IMR-90 (cell line): ENCODE results near the gene SH2D6. TPM values are rescaled to one million over a fixed set of nuclear protein-coding genes. Genes with fewer than 3 reads are reported as not detected.
"Not testable (repeated sequence)": the region's sequence is repeated elsewhere in the genome, so short reads cannot be mapped to it uniquely, and the experiment has no call there.

ENCODE experiments used
- ATAC-seq: fragments of 200-7000 bp; cut with Tn5 transposase; 2 replicates; pipeline ENCODE4 v1.9.1; 2020; ENCODE audit warnings: low read depth, mild to moderate bottlenecking, moderate library complexity
- BruUV-seq: library from RNA; stranded (reverse); fragments of 400-500 nt; replicated peaks from 2 replicates; lab custom pipeline; 2021; lab: Mats Ljungman, UMichigan
- CTCF ChIA-PET: fragments of 300-600 bp; formaldehyde crosslinking; extraction: SDS; loops from one replicate; lab custom pipeline; 2021; ENCODE audit warnings: antibody characterized with exemption; lab: Yijun Ruan, JAX
- POLR2A ChIA-PET: fragments of 300-600 bp; sonication (Branson Sonifier 250); formaldehyde crosslinking; loops from one replicate; lab custom pipeline; 2022; ENCODE audit warnings: antibody characterized with exemption; ENCODE audit not compliant: unreplicated experiment; lab: Charles Lee
- DNase-seq: peaks from one replicate; pipeline ENCODE4 v3.0.0; 2013
- H2AFZ ChIP-seq: replicated peaks from 2 replicates; pipeline ENCODE3; 2013; ENCODE audit warnings: low read length, mild to moderate bottlenecking; ENCODE audit not compliant: poor library complexity
- H2AK5ac ChIP-seq: 2 replicates; pipeline ENCODE4 v1.6.1; 2013; ENCODE audit warnings: low read depth, low read length, inconsistent platforms
- H2AK9ac ChIP-seq: replicated peaks from 2 replicates; pipeline ENCODE3; 2013; ENCODE audit warnings: mild to moderate bottlenecking, low read depth, low read length, moderate library complexity; ENCODE audit not compliant: poor library complexity
- H2BK120ac ChIP-seq: 2 replicates; pipeline ENCODE4 v1.6.1; 2013; ENCODE audit warnings: low read depth, low read length, inconsistent platforms
- H2BK15ac ChIP-seq: 3 replicates; pipeline ENCODE4 v1.6.1; 2013; ENCODE audit warnings: low read depth, low read length, inconsistent platforms
- H2BK20ac ChIP-seq: 2 replicates; pipeline ENCODE4 v1.6.1; 2013; ENCODE audit warnings: low read depth, mild to moderate bottlenecking, inconsistent platforms, low read length, moderate library complexity
- H2BK5ac ChIP-seq: 2 replicates; pipeline ENCODE4 v1.6.1; 2013; ENCODE audit warnings: mild to moderate bottlenecking, low read depth, low read length, inconsistent platforms; ENCODE audit not compliant: poor library complexity, severe bottlenecking
- H3K14ac ChIP-seq: replicated peaks from 2 replicates; pipeline ENCODE4 v1.6.1; 2013; ENCODE audit warnings: low read depth, low read length, inconsistent platforms
- H3K18ac ChIP-seq: 2 replicates; pipeline ENCODE4 v1.6.1; 2013; ENCODE audit warnings: low read depth, low read length, control low read depth
- H3K23ac ChIP-seq: 2 replicates; pipeline ENCODE4 v1.6.1; 2013; ENCODE audit warnings: low read depth, low read length, inconsistent platforms
- H3K27ac ChIP-seq: 2 replicates; pipeline ENCODE4 v1.5.1; 2013; ENCODE audit warnings: mild to moderate bottlenecking, control low read depth, low read length; ENCODE audit not compliant: insufficient read depth
- H3K27me3 ChIP-seq: 2 replicates; pipeline ENCODE4 v1.6.1; 2013; ENCODE audit warnings: low read length; ENCODE audit not compliant: control insufficient read depth, insufficient read depth
- H3K36me3 ChIP-seq: 2 replicates; pipeline ENCODE4 v1.6.1; 2013; ENCODE audit warnings: low read length, mixed read lengths; ENCODE audit not compliant: control insufficient read depth, insufficient read depth
- H3K4ac ChIP-seq: 2 replicates; pipeline ENCODE4 v1.6.1; 2013; ENCODE audit warnings: low read depth, low read length, inconsistent platforms
- H3K4me1 ChIP-seq: 2 replicates; pipeline ENCODE4 v1.6.1; 2013; ENCODE audit warnings: low read length, mixed read lengths; ENCODE audit not compliant: control insufficient read depth, insufficient read depth
- H3K4me2 ChIP-seq: 2 replicates; pipeline ENCODE4 v1.6.1; 2013; ENCODE audit warnings: low read depth, mild to moderate bottlenecking, control low read depth, low read length, moderate library complexity
- H3K4me3 ChIP-seq: 2 replicates; pipeline ENCODE4 v1.5.1; 2013; ENCODE audit warnings: low read depth, mild to moderate bottlenecking, control low read depth, low read length, moderate library complexity; ENCODE audit not compliant: insufficient read depth
- H3K56ac ChIP-seq: 2 replicates; pipeline ENCODE4 v1.6.1; 2013; ENCODE audit warnings: low read length, inconsistent platforms; ENCODE audit not compliant: insufficient read depth; ENCODE audit errors: extremely low read depth
- H3K79me1 ChIP-seq, 2 experiments: 2 replicates each; pipeline ENCODE4 v1.6.1; 2013; ENCODE audit warnings: low read length in 2 of 2, inconsistent platforms in 1 of 2, low read depth in 1 of 2
- H3K9ac ChIP-seq: 2 replicates; pipeline ENCODE4 v1.6.1; 2013; ENCODE audit warnings: low read depth, low read length, control low read depth
- H3K9me1 ChIP-seq: 2 replicates; pipeline ENCODE4 v1.6.1; 2013; ENCODE audit warnings: low read length, inconsistent platforms; ENCODE audit not compliant: insufficient read depth
- H3K9me3 ChIP-seq: 2 replicates; pipeline ENCODE4 v1.6.1; 2013; ENCODE audit warnings: low read length; ENCODE audit not compliant: control insufficient read depth, insufficient read depth
- H4K20me1 ChIP-seq: 2 replicates; pipeline ENCODE4 v1.6.1; 2013; ENCODE audit warnings: low read length, inconsistent platforms; ENCODE audit not compliant: insufficient read depth
- H4K5ac ChIP-seq: 2 replicates; pipeline ENCODE4 v1.6.1; 2013; ENCODE audit warnings: mild to moderate bottlenecking, low read depth, low read length, control low read depth
- H4K8ac ChIP-seq, 2 experiments: 2 replicates each; pipeline ENCODE4 v1.6.1; 2013; ENCODE audit warnings: low read depth in 2 of 2, low read length in 2 of 2, control low read depth in 1 of 2, inconsistent platforms in 1 of 2
- H4K91ac ChIP-seq: 2 replicates; pipeline ENCODE4 v1.6.1; 2013; ENCODE audit warnings: low read depth, low read length, inconsistent platforms; ENCODE audit not compliant: insufficient read depth
- BHLHE40 ChIP-seq: fragments of 150-350 bp; IDR thresholded peaks from 2 replicates; pipeline ENCODE4 v1.6.1; 2016; ENCODE audit warnings: mild to moderate bottlenecking, low read depth, low read length
- MAFK ChIP-seq: IDR thresholded peaks from 2 replicates; pipeline ENCODE4 v1.6.1; 2012; ENCODE audit warnings: low read depth, low read length, improper control_type of control experiment
- MXI1 ChIP-seq: IDR thresholded peaks from 2 replicates; pipeline ENCODE4 v1.6.1; 2012; ENCODE audit warnings: low read depth, mild to moderate bottlenecking, low read length, moderate library complexity, borderline replicate concordance
- NFE2L2 ChIP-seq: fragments of 150-350 bp; IDR thresholded peaks from 2 replicates; pipeline ENCODE4 v1.6.1; 2016; ENCODE audit warnings: low read depth, mild to moderate bottlenecking, low read length
- POLR2A ChIP-seq: IDR thresholded peaks from 2 replicates; pipeline ENCODE4 v1.6.1; 2012; ENCODE audit warnings: mild to moderate bottlenecking, low read depth, low read length
- WGBS, 2 experiments: methylation state at CpG; one replicate each; pipeline versions ENCODE4 v1.1.5 to v1.1.7; 2013; ENCODE audit warnings: missing lambda C conversion rate in 2 of 2; ENCODE audit not compliant: insufficient read length in 1 of 2; ENCODE audit errors: extremely low coverage in 2 of 2; 5-methylcytosine and 5-hydroxymethylcytosine counted together
- dilution Hi-C: fragments of 300-500 bp; cut with HindIII; formaldehyde crosslinking; loops from one replicate; pipeline ENCODE4 v1.14.3; 2018; ENCODE audit warnings: low sequenced_read_pairs; ENCODE audit not compliant: unreplicated experiment
- in situ Hi-C: fragments of 300-500 bp; cut with MboI; formaldehyde crosslinking; loops from 3 replicates; pipeline ENCODE4 v1.14.3; 2019; ENCODE audit warnings: low sequenced_read_pairs, inconsistent platforms, mixed read lengths
- intact Hi-C: fragments of 100-400 bp; cut with micrococcal nuclease; formaldehyde crosslinking; loops from 2 replicates; pipeline ENCODE4 v1.10.0; 2022
- polyA plus RNA-seq, 3 experiments: library from polyadenylated mRNA; depleted of rRNA; stranded (reverse); fragments of >200 nt; gene quantifications; 2 replicates each; pipeline ENCODE4 v1.2.3, GENCODE V29; 2012; ENCODE audit warnings: low replicate concordance in 1 of 3
- total RNA-seq: library from RNA; depleted of rRNA; stranded (reverse); fragments of >200 nt; gene quantifications from 2 replicates; pipeline ENCODE4 v1.2.3, GENCODE V29; 2012

SH2D6 gene
- total and polyA plus RNA-seq, 2 of the 4 experiments (the other 2 are of a cell fraction): 0.32 to 0.36 TPM

DNA sequence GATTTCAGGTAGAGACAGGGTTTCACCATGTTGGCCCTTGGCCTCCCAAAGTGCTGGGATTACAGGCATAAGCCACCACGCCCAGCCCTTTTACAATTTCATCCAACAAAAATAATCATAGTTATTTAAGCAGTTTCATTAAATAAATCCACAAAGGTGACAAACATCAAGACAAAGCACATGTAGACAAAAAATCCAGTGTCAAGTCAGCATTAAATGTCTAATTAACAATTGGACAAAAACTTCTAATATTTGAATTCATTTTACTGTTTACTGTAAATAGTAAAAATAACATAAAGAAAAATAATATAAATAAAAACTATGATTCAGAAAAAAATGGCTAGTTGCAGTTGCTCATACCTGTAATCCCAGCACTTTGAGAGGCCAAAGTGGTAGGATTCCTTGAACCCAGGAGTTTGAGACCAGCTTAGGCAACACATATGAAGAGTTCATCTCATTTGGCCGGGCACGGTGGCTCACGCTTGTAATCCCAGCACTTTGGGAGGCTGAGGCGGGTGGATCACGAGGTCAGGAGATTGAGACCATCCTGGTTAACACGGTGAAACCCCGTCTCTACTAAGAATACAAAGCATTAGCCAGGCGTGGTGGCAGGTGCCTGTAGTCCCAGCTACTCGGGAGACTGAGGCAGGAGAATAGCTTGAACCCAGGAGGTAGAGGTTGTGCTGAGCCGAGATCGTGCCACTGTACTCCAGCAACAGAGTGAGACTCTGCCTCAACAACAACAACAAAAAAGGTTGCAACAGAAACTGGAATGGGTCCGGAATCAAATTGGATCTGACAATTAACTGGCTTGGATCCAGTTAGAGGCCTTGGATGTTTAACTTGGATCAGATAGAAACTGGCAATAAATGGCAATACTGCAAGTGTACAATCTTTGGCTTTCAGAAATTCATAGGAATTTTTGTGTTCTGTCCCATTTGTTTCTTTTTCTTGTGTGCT, 63.6 kb downstream of the SH2D6 start:
- H4K91ac ChIP-seq: no peak overlapping the region
- H3K4me1 ChIP-seq: no peaks in the 10 kb centered on the region
- ChIA-PET CTCF (no interaction called here), POLR2A (no interaction called here)
- no peak overlapping the region for H2BK15ac ChIP-seq
- DNase-seq (no peak), ATAC-seq (no peak)
- no peaks in the 10 kb centered on the region for H4K20me1 ChIP-seq
- no peak overlapping the region for H3K4ac ChIP-seq
- WGBS, 2 experiments: 100% methylated on average over 4 of the region's 13 CpGs; no CpG with 5 or more reads in 1 of the 2 experiments
- H3K4me2 ChIP-seq: no peak overlapping the region
- H2BK20ac ChIP-seq: no peak overlapping the region
- H3K27me3 ChIP-seq: no peaks in the 10 kb centered on the region
- H4K8ac ChIP-seq: no peak overlapping the region
- no TSS peak for BruUV-seq
- no peaks in the 10 kb centered on the region for H3K9me3 ChIP-seq
- H2AK9ac ChIP-seq: no peak overlapping the region
- no peak overlapping the region for H4K5ac ChIP-seq
- H2AK5ac ChIP-seq: no peak overlapping the region
- no peak overlapping the region for H2BK120ac ChIP-seq
- H3K79me1 ChIP-seq: no peaks in the 10 kb centered on the region
- no peak overlapping the region for H3K56ac ChIP-seq
- no peak overlapping the region for H3K9ac ChIP-seq
- H3K18ac ChIP-seq: no peak overlapping the region
- no peaks in the 10 kb centered on the region for H3K36me3 ChIP-seq
- dilution Hi-C loops: no loop called here
- TF ChIP-seq BHLHE40 (no peak), NFE2L2 (no peak), MXI1 (no peak), POLR2A (no peak), MAFK (peak; percentile 28; the same call in 1 of the 2 replicates)
- H3K4me3 ChIP-seq: no peak overlapping the region
- no peak overlapping the region for H2AFZ ChIP-seq
- in situ Hi-C loops: no loop called here
- intact Hi-C loops: no loop called here
- H2BK5ac ChIP-seq: no peak overlapping the region
- H3K27ac ChIP-seq: no peak overlapping the region
- no peak overlapping the region for H3K14ac ChIP-seq
- no peak overlapping the region for H3K23ac ChIP-seq
- no peaks in the 10 kb centered on the region for H3K9me1 ChIP-seq

- H3K4me2 ChIP-seq, H2BK5ac ChIP-seq, H2AFZ ChIP-seq, intact Hi-C loops, H3K36me3 ChIP-seq, DNase-seq, H4K20me1 ChIP-seq, H3K18ac ChIP-seq, H3K27ac ChIP-seq, H3K9me3 ChIP-seq, H2BK20ac ChIP-seq, BruUV-seq, H3K4ac ChIP-seq, in situ Hi-C loops, H4K91ac ChIP-seq, H3K4me1 ChIP-seq, H4K8ac ChIP-seq, H2AK9ac ChIP-seq, H3K79me1 ChIP-seq, H4K5ac ChIP-seq, H3K4me3 ChIP-seq, H3K23ac ChIP-seq, POLR2A ChIA-PET, H2AK5ac ChIP-seq, CTCF ChIA-PET, H3K9me1 ChIP-seq, H2BK15ac ChIP-seq, H3K27me3 ChIP-seq, H3K14ac ChIP-seq, ATAC-seq, dilution Hi-C loops, H3K9ac ChIP-seq, H3K56ac ChIP-seq, H2BK120ac ChIP-seq: not testable (repeated sequence)
- WGBS, 2 experiments: no CpG with 5 or more reads among the region's 2 CpGs
These were observed 66.1 kb downstream of the SH2D6 start for GRCh38 chr2:85484615-85485014.
